GM08714 (cell line): ENCODE results near the gene ODAD4.
"Not testable (repeated sequence)": the region's sequence is repeated elsewhere in the genome, so short reads cannot be mapped to it uniquely, and the experiment has no call there.

ENCODE experiments used
- H3K4me3 ChIP-seq: fragments of 200-500 bp; sonication (Bioruptor generic); 2 replicates; pipeline ENCODE4 v1.5.1; 2014; ENCODE audit warnings: mild to moderate bottlenecking, low read length, inconsistent platforms
- ZNF274 ChIP-seq: IDR thresholded peaks from 2 replicates; pipeline ENCODE4 v1.6.1; 2012; ENCODE audit warnings: mild to moderate bottlenecking, low read depth, low read length

ODAD4 gene

DNA sequence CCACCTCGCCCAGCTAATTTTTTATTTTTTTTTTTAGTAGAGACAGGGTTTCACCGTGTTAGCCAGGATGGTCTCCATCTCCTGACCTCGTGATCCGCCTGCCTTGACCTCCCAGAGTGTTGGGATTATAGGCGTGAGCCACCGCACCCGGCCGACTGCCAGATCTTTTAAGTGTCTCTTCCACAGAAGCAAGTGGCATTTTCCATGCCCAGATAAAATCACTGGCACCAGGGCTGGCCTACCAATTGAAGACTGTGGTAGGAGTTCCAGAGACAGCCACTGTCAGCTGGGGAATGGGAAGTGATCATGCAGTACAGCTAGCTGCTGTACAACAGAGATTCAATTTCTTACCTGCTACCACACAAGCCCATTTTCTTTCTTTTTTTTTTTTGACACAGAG is 54.0 kb downstream of the ODAD4 start:
- H3K4me3 ChIP-seq, result no peak overlapping the region
- no peak for TF ChIP-seq ZNF274

DNA sequence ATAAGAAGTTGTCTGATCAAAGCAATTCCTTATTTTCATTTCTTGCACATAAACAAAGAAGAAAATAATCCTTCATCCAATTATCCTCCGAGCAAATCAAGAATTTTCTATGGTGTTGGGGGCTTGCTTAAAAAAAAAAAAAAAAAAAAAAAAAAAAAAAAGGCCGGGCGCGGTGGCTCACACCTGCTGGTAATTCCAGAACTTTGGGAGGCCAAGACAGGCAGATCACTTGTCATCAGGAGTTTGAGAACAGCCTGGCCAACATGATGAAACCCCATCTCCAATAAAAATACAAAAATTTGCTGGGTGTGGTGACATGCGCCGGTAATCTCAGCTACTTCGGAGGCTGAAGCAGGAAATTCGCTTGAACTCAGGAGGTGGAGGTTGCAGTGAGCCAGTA is 55.5 kb downstream of the ODAD4 start:
- TF ChIP-seq ZNF274, result no peak

DNA sequence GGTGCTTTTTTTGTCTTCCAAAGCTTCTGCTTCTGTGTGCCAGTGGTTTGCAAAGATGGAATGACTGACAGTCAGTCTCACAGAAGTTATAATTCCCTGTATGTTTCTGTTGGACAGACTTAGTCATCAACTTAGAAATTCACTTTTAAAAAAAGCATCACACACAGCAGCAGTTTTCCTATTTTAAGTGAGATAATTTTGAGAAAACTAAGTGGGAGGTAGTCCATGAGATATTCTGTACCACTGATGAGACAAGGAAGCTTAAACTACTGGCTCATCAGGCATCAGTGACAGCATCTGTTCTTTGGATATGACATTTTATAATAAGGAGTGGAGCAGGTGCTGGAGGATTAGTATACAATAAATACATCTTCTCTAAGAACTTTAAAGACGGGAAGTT is 56.2 kb downstream of the ODAD4 start:
- TF ChIP-seq ZNF274, result no peak
- H3K4me3 ChIP-seq, result no peak overlapping the region

More for the DNA sequence above, 55.5 kb downstream of the ODAD4 start:
- H3K4me3 ChIP-seq, result no peak overlapping the region

DNA sequence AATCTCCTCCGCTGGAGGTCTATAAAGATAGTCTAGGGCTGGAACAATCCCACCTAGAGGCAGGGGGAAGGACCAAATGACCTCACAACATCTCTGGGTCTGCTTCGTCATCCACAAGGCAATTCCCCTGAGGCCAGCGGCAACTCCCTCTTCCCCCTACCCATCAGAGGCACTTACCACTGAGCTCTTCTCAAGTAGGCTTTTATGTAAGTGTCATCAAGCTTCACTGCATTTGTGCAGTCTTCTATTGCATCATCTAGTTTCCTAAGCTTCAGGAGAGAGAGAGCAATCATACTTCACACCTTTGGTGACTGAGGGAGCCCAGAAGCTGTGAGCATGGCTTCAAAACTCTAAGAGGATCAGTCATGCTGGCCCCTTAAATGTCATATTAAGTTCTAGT is 57.2 kb downstream of the ODAD4 start:
- no peak overlapping the region for H3K4me3 ChIP-seq
- no peak for TF ChIP-seq ZNF274

DNA sequence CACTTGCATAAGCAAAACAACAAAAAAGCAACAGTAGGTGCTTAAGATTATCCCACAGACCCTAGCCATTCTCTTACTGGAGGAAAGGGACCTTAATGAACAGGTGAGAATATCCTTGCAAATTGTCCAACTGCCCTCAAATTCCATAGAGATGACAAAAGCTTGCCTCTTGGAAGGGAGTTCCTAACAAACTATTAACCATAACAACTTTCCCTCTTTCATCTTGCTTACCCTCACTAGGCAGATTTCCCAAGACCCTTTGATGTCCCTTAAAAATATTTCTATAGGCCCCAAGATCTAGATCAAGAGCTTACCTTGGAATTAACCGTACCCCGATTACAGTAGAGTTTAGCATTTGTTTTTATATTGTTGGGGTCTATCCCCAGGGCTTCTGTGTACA is 58.0 kb downstream of the ODAD4 start:
- TF ChIP-seq ZNF274, result no peak
- no peak overlapping the region for H3K4me3 ChIP-seq

- no peak overlapping the region for H3K4me3 ChIP-seq
- TF ChIP-seq ZNF274, result no peak
Observed at GRCh38 chr17:41989702-41990419, 59.4 kb downstream of the ODAD4 start.

- H3K4me3 ChIP-seq, result no peak overlapping the region
- no peak for TF ChIP-seq ZNF274
Observed at GRCh38 chr17:41992576-41992975, 62.2 kb downstream of the ODAD4 start.

DNA sequence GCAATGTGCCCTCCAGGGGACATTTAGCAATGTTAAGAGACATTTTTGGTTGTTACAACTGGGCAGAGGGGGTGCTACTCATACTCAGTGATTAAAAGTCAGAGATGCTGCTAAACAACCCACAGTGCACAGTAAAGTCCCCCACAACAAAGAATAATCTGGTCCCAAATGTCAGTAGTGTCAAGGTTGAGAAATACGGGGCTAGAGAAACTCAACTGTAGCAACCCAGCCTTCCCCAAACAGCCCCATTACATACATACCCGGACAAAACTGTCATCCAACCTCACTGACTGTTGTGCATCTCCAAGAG is 66.4 kb downstream of the ODAD4 start:
- no peak for TF ChIP-seq ZNF274
- no peak overlapping the region; the same call in 1 of the 2 replicates for H3K4me3 ChIP-seq

- no peak overlapping the region for H3K4me3 ChIP-seq
- TF ChIP-seq ZNF274, result no peak
Observed at GRCh38 chr17:41998497-41998896, 68.1 kb downstream of the ODAD4 start.

DNA sequence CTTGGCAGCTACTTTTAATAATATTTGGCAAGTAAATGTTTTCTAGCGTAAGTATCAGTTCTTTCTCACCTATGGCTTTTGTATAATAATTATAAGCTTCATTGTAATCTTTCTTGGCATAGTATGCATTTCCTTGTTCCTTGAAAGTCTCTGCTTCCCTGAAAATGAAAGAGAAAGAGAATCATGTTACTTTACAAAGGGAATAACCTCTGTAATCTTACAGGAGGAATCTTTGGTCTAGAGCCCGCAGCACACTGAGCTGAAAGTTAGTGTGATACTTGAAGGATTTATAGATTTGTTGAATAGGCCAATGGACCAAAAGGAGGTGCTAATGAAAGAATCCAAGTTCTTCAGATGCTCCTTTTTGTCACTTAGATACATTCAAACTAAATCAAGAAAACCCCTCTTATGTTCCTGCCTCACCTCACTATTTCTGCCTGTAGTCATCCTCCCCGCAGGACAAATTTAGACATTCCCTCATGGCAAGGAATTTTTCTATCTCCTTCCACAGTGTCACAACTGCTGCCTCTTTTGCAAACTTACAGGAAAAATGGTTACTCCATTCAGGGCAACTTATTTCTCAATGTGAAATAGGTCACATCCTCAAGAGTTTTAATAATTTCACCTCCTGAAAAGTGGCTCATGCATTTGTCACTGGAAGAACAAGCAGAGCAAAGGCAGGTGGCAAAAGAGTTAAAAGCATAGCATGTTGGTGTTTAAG is 70.2 kb downstream of the ODAD4 start:
- TF ChIP-seq ZNF274, result no peak

GRCh38 chr17:42001729-42002128 is 71.3 kb downstream of the ODAD4 start:
- H3K4me3 ChIP-seq, result no peak overlapping the region
- TF ChIP-seq ZNF274, result no peak

More for the DNA sequence above, 70.2 kb downstream of the ODAD4 start:
- H3K4me3 ChIP-seq, result no peak overlapping the region

DNA sequence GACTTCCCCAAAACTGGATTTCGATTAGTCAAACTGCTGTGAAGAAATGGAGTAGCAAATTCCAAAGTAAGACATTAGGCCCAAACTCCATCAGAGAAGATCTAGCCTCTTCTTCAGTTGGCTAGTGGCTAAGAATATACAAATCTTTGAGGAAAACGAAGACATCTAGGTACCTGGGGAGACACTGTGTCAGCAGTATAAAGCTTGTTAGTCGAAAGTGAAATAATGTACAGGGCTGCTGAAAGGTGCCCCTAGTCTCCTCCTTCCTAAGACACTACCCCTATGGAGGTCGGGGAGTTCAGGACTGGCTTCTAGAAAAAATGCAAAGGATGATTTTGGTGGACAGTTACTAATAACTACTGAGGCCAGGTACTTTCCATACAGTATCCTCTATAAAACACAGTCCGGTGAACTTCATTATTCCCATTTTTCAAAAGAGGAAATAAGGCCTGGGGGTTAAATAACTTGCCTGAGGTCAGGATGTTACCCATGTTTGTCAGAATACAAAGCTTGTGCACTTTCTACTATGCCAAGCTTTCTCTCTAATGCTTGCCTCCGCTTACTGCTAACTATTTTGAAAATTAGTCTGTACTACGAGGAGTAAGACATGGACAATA is 71.9 kb downstream of the ODAD4 start:
- H3K4me3 ChIP-seq, result no peak overlapping the region
- no peak for TF ChIP-seq ZNF274

DNA sequence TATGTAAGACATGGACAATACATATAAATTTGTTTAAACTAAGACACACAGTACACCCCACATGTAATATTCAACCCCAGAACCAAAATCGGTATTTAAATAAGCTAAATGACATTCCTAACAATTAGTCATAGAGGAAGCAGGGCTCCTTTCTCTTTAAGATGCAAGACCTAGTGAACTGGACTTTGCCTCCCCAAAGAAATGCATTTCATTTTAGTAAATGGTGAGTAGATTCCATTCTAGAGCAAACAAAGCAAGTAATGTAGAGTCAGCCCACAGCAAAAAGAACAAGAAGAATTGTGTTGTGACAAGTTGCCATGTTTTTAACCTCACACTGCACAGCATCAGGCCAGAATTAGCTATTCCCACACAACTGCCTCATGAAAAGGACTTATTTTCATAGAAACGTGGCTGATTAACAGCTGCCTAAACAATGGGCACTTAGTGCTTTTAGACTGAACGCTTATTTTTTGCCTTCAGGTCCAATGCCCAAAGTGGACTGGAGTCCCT is 72.4 kb downstream of the ODAD4 start:
- H3K4me3 ChIP-seq, result no peak overlapping the region
- TF ChIP-seq ZNF274, result no peak

- no peak overlapping the region for H3K4me3 ChIP-seq
- TF ChIP-seq ZNF274, result no peak
Observed at GRCh38 chr17:42005166-42005565, 74.7 kb downstream of the ODAD4 start.

DNA sequence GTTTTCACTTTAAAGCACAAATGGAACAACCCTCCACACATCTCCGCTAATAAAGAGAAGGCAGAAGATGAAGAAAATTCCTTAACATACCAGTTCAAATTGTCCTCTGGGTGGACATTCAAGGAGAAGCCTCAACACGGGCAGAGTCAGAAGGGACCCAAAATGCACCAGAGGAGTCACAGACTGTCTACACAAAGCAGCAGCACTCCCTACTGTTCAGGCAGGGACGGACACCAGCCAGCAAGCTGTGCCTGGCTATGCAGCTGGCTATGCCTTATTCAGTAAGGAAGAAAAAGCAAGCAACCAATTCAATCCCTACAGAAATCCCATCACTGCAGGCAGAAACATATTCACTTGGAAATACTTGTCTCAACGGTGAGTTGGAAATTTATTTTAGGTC is 78.8 kb downstream of the ODAD4 start:
- TF ChIP-seq ZNF274, result no peak
- no peak overlapping the region for H3K4me3 ChIP-seq

- H3K4me3 ChIP-seq, result not testable (repeated sequence)
Observed at GRCh38 chr17:42010266-42010680, 79.9 kb downstream of the ODAD4 start.
